OCI-LY1 (cell line): Measurements from ENCODE around the gene GALNT10.

Experiments
- CTCF ChIP-seq: fragments of 200-600 bp; sonication (generic), shearing (Covaris generic); IDR thresholded peaks from 2 replicates; pipeline ENCODE4 v1.5.1; 2017; ENCODE audit warnings: mild to moderate bottlenecking, antibody characterized with exemption, low read length, moderate library complexity, mixed read lengths
- EZH2 ChIP-seq: fragments of 200-600 bp; sonication (generic), shearing (Covaris generic); IDR thresholded peaks from 2 replicates; pipeline ENCODE4 v1.8.0; 2017; ENCODE audit warnings: borderline replicate concordance, mixed run types, mild to moderate bottlenecking, antibody characterized with exemption, low read length, moderate library complexity, mixed read lengths

DNA sequence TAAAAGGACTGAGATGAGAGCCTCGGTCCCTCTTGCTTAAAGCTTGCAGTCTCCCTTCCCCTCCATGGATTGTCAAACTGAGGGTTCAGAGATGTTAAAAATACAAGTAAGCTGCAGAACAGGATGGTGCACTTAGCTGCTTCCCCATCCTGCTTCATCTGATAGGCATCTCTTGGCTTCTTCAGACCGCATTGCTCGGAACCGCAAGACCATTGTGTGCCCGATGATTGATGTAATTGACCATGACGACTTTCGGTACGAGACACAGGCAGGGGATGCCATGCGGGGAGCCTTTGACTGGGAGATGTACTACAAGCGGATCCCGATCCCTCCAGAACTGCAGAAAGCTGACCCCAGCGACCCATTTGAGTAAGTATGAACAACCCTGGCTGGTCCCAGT lies 189.7 kb downstream of the GALNT10 start:
- TF ChIP-seq CTCF, result no peak
- TF ChIP-seq EZH2, result no peak
